GM19372 (cell line): Measurements from ENCODE around the gene DNLZ.
"Not testable (repeated sequence)": the region's sequence is repeated elsewhere in the genome, so short reads cannot be mapped to it uniquely, and the experiment has no call there.

Source experiments
- ATAC-seq: cut with Tn5 transposase; IDR thresholded peaks from one replicate; pipeline ENCODE4 v1.9.1; 2021; ENCODE audit warnings: mild to moderate bottlenecking, low read depth, moderate library complexity; ENCODE audit not compliant: unreplicated experiment

The DNLZ gene

DNA sequence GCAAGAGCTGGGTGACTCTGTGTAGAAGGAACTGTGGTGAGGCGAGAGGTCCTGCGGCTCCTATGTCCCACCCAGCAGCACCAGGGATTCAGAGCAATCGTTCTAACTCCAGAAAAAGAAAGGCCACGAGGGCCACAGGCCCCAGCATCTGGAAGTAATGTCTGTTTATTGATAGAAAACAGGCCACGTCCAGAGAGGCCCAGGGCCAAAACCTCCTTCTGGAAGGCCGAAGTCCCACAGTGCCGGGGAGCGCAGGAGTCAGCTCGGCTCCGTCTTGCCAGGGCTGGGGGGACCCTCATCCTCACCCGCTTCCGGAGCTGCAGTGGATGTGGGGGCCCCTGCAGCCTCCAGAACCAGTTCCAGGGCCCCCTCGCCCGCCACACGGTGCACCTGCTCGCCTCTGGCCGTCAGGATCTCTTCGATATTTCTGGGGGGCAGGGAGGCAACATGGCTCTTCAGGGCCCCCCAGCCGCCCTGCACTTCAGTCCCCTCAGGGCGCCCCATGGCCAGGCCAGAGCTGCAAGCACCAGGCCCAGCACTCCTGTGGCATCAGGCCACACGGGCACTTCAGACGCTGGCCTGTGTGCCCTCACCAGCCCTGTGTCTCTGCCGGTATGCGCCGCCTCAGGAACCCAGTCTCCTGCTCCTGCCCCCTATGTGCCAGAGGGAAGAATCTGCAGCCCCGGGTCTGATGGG is 1.6 kb downstream of the DNLZ start:
- ATAC-seq = no peak

GRCh38 chr9:136361047-136361753 is 2.3 kb downstream of the DNLZ start:
- no peak for ATAC-seq

- no peak for ATAC-seq
These were observed 3.5 kb downstream of the DNLZ start for GRCh38 chr9:136359774-136360718.

- no peak for ATAC-seq
These were observed 4.7 kb downstream of the DNLZ start for GRCh38 chr9:136358888-136359287.

DNA sequence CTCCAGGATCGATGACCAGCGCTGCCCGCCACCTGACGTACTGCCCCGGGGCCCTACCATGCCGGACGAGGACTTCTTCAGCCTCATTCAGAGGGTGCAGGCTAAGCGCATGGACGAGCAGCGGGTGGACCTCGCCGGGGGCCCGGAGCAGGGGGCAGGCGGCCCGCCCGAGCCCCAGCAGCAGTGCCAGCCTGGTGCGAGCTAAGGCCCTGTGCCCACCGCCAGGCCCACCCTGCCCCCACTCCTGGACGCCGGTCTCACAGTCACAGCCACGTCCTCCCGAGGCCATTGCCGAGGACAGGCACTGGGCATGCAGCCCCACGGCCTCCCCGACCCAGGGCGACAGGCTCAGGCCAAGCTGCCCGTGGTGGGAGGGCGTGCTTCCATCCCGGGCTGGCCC is 5.5 kb downstream of the DNLZ start:
- no peak for ATAC-seq

DNA sequence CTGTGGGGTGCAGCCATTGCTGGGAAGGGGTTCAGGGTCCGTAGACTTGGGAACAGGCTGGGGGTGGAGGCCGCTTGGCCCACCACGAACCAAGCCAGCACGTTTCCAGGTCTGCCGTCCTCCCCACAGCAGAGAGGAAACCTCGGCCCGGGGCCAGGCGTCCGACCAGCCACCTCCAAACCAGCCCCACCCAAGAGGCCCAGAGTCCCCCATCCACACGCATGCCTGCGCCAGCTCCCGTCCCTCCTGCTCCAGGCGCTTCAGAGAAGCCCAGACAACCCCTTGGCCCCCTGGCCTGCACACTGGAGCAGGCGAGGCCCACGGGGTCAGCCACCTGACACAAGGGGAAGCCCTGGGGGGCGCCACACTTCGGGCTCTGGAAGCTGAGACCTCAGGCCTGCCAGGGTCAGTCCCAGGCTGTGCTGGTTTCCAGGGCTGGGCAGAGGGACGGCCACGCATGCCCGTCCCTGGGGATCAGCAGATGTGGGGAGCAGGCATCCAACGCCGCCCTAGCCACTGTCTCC is 6.3 kb downstream of the DNLZ start:
- no peak for ATAC-seq

GRCh38 chr9:136355616-136356557 is 7.7 kb downstream of the DNLZ start:
- ATAC-seq = no peak

DNA sequence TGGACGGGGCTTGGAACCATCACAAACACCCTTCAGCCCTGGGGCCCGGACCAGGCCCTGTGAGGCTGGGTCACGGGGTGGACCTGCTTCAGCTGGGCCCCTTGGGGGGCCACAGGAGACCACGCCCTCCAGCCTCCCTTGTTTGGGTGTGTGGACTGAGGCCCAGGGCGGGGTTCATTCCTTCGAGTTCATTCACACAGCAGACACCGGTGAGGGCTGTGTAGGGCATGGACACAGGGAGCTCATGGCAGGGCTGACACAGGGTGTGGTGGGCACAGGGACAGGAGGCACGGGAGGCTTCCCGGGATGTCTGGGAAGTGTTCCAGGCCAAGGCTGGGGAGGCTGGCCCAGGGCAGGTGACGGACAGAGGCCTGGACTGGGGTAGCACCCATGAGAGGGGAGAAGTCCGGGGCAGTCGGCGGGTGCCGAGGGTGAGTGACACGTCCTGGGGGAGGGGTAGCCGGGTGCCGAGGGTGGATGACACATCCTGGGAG is 8.9 kb downstream of the DNLZ start:
- no peak for ATAC-seq

- ATAC-seq = no peak
These were observed 9.6 kb downstream of the DNLZ start for GRCh38 chr9:136353757-136354488.

DNA sequence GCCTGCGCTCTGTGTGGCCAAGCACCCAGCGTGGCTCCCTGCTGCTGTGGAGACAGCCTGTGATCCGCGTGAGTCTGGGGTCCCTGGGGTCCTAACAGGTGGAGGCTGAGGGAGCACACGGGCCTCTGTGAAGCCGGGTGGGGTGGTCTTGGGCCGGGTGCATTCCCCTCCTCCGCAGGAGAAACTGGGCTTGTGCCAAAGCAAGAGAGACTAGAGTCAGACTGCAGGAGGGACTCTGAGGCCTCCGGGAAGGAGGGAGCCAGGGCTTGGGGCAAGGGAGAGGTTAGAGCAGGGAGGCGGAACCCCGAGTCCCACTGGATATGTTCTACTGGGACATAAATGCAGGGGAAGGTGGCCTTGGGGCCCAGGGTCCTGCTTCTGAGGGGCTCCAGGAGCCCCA is 10.5 kb downstream of the DNLZ start:
- ATAC-seq = no peak

DNA sequence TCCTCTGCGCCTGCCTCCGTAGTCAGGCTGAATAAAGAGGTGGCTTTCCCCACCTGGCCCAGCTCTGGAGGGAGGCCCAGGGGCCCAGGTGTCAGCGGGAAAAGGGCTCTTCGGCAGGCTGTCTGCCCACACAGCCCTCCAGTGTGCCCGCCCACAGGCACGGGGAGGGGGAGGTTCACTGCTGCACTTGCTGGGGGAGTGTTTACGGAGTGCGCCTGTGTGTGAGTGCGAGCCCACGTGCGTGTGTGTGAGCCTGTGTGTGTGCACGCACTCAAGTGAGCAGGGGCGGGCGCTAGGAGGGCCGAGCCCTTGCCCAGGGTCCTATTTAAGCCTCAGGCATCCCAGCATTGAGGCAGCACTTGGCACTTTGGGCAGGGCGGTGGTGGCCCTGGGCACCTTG is 10.9 kb downstream of the DNLZ start:
- ATAC-seq = no peak

- ATAC-seq = not testable (repeated sequence)
These were observed 11.7 kb downstream of the DNLZ start for GRCh38 chr9:136351868-136352267.

DNA sequence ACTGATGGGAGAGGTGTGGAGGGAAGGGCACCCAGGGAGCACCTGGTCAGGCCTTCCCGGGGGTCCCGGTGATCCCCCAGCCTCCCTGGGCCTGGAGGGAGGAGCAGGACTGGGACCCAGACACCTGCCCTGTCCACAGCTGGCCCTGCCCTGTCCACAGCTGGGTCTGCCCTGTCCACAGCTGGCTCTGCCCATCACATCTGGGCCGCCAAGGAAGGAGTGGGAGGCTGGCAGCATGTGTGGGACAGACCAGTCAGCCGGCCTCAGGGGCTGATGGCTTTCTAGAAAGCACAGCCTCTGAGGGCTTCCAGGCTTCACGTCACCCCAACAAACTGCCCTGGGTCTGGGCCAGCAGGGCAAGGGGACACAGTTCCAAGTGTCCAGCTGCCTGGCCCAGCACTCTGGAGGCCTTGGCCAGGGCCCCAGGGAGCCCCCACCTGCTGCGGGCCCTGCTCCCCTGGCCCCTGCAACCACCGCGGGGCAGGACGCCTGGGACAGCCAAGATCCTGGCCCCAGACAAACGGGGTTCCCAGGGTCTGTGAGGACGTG is 12.2 kb downstream of the DNLZ start:
- ATAC-seq = no peak

DNA sequence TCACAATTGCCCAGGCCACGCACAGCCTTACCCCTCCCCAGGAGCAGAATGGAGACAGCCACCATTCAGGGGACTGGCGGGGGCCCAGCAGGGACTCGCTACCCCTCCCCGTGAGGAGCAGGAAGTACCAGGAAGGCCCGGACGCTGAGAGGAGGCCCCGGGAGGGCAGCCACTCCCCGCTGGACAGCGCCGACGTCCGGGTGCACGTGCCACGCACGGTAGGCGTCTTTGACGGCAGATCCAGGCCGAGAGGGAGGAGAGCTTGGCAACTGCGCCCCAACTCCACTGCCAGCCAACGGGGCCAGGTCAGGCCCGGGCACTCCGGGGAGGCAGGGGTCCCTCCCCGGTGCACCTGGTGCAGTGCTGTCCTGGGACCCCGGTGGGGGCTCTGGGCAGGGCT is 14.0 kb downstream of the DNLZ start:
- no peak for ATAC-seq

- no peak for ATAC-seq
These were observed 14.9 kb downstream of the DNLZ start for GRCh38 chr9:136348691-136349090.

DNA sequence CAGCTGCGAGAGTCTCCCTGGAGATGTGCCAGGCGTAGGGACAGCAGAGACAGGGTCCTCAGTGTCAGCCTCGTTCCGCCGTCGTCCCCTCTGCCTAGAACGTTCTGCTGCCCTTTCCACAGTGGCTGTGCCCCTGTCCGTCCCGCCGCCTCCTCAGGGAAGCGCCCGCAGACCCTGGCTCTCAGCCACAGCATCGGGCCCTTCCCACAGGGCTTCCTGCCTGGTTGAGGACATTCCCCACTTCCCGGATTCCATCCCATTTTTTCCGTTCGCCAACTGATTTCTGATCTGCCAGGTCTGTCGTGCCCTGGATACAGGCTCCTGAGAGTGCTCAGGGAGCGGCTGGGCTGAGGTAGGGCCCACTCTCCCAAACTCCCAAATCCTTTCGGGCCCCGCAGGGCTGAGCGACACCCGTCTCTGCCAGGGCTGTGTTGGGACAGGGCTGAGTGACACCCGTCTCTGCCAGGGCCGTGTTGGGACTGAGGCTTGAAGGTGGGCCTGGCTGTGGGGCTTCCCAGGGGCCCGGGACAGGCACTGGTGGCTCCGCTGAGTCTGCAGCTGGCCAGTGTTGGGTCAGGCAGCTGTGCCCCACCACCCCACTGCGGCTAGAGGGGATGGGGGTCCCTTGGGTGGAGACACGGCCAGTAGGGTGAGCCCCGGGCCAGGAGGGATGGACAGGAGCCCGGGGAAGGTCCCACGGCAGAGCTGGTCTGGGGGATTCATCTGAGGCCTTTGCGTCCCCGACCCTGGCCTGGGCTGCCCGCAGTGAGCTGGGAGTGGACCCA is 15.9 kb downstream of the DNLZ start:
- no peak for ATAC-seq

DNA sequence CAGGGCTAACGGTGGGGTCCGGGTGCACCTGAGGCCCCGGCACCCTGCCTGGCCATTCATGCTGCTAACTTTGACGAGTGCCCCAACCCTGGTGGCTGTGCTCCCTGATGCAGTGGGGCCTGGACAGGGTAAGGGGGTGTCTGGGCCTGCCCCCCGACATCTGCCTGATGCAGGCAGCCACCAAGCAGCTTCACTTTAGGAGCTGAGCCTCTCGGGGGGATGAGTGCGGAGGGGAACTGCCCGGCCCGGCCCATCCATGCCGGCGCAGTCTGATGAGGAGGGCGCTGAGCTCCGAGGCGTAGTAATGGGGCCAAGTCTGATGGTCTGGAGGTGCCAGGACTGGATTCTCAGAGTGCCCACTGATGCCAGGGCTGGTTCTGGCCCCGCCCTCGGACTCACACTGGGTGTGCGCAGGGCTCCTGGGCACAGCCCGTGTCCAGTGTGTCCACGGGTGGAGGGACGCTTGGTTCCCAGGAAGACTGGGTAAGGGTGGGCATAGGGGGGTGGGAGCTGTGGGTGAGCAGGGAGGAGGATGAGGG is 16.5 kb downstream of the DNLZ start:
- ATAC-seq = no peak

DNA sequence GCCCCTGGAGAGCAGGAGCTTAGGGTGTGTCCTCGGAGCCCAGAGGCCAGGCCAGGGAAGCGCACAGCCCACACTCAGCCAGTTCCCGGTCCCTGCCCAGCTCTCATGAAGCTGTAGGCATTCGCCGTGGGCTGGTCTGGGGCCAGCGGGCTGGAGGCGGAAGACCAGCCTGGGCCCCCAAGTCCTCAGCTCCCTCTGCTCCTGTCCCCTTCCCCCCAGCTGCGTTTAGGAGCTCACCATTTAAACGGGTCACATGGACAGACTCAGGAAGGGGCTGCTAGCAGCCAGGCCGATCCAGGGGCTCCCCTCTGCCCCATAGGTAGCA is 17.4 kb downstream of the DNLZ start:
- ATAC-seq = no peak
